ENCODE results near the gene C9orf152.
"Not testable (repeated sequence)": the region's sequence is repeated elsewhere in the genome, so short reads cannot be mapped to it uniquely, and the experiment has no call there.

The C9orf152 gene

GRCh38 chr9:110208031-110208430 lies at the start of gene C9orf152:
Gene C9orf152 (minus strand): TSS chr9:110208159. CDS start chr9:110207579, 580 bp downstream.
- DNase-seq, result no peak

- peak in 1 of 6 experiments; percentile 39 for DNase-seq
These were observed 49.3 kb upstream of the C9orf152 start for GRCh38 chr9:110257097-110257841.

GRCh38 chr9:110256380-110257096 lies 48.6 kb upstream of the C9orf152 start, which contains the start of gene TXN:
Gene TXN (minus strand): TSS chr9:110256507. CDS start chr9:110256435, 72 bp downstream.
- peak; percentile 59 to 83 (median 72) for DNase-seq

GRCh38 chr9:110255463-110256379 lies 47.8 kb upstream of the C9orf152 start:
- peak in 2 of 6 experiments; percentile 16 to 73 for DNase-seq

- peak in 1 of 6 experiments; percentile 2 for DNase-seq
These were observed 47.1 kb upstream of the C9orf152 start for GRCh38 chr9:110255034-110255462.

GRCh38 chr9:110254500-110254899 lies 46.5 kb upstream of the C9orf152 start:
- no peak for DNase-seq

GRCh38 chr9:110252509-110253139 lies 44.7 kb upstream of the C9orf152 start:
- no peak for DNase-seq

- DNase-seq, result not testable (repeated sequence)
These were observed 43.8 kb upstream of the C9orf152 start for GRCh38 chr9:110251770-110252169.

GRCh38 chr9:110251212-110251611 lies 43.3 kb upstream of the C9orf152 start:
- no peak for DNase-seq

GRCh38 chr9:110249603-110250002 lies 41.6 kb upstream of the C9orf152 start:
- DNase-seq, result no peak

- DNase-seq, result no peak
These were observed 40.4 kb upstream of the C9orf152 start for GRCh38 chr9:110248361-110248760.

- no peak for DNase-seq
These were observed 38.3 kb upstream of the C9orf152 start for GRCh38 chr9:110246214-110246613.

- no peak for DNase-seq
These were observed 36.7 kb upstream of the C9orf152 start for GRCh38 chr9:110244616-110245015.

GRCh38 chr9:110241858-110242321 lies 33.9 kb upstream of the C9orf152 start:
- no peak for DNase-seq

GRCh38 chr9:110241260-110241857 lies 33.4 kb upstream of the C9orf152 start:
- DNase-seq, result no peak

- no peak for DNase-seq
These were observed 32.2 kb upstream of the C9orf152 start for GRCh38 chr9:110240198-110240597.

GRCh38 chr9:110228321-110228720 lies 20.4 kb upstream of the C9orf152 start:
- DNase-seq, result no peak

GRCh38 chr9:110224583-110224982 lies 16.6 kb upstream of the C9orf152 start:
- DNase-seq, result no peak

GRCh38 chr9:110220809-110221208 lies 12.8 kb upstream of the C9orf152 start:
- DNase-seq, result no peak

GRCh38 chr9:110217656-110218099 lies 9.7 kb upstream of the C9orf152 start:
- peak in 2 of 6 experiments; percentile 4 to 35 for DNase-seq

GRCh38 chr9:110214586-110215355 lies 6.8 kb upstream of the C9orf152 start:
- DNase-seq, result no peak

Measured in stimulated activated naive CD4-positive, alpha-beta T cell (primary cell).